DMS 273 (cell line): ENCODE data around the gene NR0B2.
"Not testable (repeated sequence)": the region's sequence is repeated elsewhere in the genome, so short reads cannot be mapped to it uniquely, and the experiment has no call there.

Experiments used
- DNase-seq: peaks from one replicate; lab custom pipeline; 2025; ENCODE audit not compliant: unreplicated experiment; lab: John Stamatoyannopoulos, UW

The NR0B2 gene, protein sequence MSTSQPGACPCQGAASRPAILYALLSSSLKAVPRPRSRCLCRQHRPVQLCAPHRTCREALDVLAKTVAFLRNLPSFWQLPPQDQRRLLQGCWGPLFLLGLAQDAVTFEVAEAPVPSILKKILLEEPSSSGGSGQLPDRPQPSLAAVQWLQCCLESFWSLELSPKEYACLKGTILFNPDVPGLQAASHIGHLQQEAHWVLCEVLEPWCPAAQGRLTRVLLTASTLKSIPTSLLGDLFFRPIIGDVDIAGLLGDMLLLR

GRCh38 chr1:26913754-26914619 lies at the start of gene NR0B2:
TSS of gene NR0B2 (minus strand) at chr1:26913975. CDS start at chr1:26913940, 35 bp downstream.
- DNase-seq: peak; percentile 73

GRCh38 chr1:26961826-26962225 lies 48.1 kb upstream of the NR0B2 start:
- DNase-seq: peak; percentile 37

DNA sequence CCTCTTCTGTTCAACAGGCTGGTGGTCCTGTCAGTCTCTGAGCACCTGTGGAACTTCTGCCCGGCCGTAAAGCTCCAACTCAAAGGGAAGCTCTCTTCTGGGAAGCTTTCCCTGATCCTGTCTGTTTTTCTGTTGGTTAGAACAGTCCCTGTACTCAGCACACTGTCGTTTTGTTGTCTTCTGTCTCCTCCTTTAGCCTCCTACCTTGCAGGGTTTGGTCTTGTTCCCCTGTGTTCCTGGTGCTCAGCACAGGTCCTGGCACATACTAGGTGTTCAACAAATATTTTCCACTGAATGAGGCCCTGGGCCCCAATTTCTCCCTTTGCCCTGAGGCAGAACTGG lies 46.8 kb upstream of the NR0B2 start:
- DNase-seq: no peak

GRCh38 chr1:26959722-26960624 lies 46.2 kb upstream of the NR0B2 start, which contains the start of gene KDF1:
TSS of gene KDF1 (minus strand) at chr1:26960468. CDS start at chr1:26952380, 8,088 bp downstream.
- no peak for DNase-seq

DNA sequence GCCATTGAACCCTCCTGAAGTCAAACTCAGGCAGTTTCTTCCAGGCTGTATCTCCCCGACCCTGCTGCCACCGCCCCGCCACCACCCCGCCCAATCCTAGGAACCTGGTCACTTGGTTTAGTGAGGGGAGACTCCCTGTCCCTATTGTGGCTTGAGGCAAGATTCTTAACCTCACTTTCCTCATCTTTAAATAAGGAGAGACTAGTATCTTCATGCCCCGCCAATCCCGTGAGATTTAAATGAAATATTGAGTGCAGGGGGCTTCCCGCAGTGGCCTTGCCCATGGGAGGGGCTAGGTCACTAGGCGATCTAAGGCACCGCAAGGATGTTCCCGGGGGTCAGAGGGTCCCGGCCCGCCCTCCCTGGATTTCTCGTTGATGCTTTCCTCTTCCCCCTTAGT lies 45.5 kb upstream of the NR0B2 start:
- no peak for DNase-seq

- no peak for DNase-seq
Measured at GRCh38 chr1:26957306-26957705, 43.5 kb upstream of the NR0B2 start.

DNA sequence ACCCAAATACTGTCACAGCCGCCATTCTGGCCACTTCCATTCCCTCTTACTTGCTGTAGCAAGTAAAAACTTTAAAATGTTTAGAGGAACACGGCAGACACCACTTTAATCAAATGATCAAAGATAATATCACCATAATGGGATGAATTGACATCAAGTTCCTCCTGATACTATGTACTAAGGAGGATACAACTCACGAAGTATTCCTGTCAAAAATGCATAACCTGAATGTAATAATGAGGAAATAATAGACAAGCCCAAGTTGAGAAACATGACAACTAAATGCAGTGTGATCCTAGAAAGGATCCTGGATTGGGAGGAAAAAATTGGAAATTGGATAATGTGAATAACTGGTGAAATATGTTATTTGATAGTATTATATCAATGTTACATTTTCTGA lies 42.5 kb upstream of the NR0B2 start:
- DNase-seq: no peak

DNA sequence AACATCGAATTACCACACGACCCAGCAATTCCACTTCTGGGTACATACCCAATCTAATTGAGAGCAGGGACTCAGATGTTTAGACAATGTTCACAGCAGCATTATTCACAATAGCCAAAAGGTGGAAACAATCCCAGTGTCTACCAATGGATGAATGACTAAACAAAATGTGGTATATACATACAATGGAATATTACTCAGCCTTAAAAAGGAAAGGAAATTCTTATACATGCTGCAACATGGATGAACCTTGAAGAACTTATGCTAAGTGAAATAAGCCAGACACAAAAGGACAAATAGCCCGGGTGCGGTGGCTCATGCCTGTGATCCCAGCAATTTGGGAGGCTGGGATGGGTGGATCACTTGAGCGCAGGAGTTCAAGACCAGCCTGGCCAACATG lies 39.6 kb upstream of the NR0B2 start:
- DNase-seq: no peak

DNA sequence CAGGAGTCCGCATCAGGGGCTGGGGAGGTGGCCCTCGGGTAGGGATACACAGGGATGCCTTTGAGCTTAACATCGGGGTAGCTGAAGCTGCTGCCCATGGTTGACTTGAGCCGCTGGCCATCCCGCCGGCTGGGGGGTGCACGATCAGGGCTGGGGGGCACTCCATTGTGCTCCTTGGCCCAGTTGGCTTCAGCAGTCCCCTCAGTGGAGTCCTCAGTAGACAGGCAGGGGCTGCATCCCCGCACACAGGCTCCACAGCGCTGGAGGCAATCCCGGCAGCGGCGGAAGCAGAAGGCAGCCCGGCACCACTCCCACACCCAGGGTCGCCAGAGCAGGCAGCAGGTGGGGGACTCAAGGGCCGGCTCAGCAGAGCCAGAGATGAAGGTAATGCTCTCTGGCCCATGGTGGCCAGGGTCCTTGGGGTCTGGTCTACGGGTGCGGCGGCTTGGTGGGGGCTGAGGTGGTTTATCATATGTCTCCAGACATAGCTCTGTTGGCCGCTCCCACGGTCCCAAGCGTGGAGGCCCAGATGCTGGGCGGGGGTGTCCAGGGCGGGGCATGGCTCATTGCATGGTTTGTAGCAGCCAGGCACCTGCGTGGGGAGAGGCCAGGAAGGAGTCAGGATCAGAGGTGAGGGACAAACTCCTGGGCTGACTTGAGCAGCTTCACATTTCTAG lies 38.2 kb upstream of the NR0B2 start:
- no peak for DNase-seq

GRCh38 chr1:26951216-26951615 lies 37.4 kb upstream of the NR0B2 start:
- DNase-seq: no peak

DNA sequence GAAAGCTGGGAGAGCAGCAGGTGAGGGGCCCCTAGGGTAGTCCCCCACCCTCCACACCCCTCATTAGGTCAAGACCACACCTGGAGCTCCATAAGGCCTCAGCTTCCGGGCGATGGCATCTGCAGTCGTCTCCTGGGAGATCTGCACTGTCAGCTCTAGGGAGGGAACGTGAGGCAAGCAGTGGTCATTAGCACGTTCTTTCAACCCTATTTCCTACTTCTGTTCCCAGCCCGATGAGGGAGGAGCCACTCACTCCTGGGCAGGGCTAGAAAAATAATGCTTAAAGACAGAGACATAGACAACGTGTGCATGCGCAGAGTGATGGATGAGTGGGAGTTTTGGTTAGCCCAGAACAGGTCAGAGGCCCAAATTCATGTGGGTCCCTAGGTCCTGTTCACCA lies 36.8 kb upstream of the NR0B2 start:
- DNase-seq: no peak

DNA sequence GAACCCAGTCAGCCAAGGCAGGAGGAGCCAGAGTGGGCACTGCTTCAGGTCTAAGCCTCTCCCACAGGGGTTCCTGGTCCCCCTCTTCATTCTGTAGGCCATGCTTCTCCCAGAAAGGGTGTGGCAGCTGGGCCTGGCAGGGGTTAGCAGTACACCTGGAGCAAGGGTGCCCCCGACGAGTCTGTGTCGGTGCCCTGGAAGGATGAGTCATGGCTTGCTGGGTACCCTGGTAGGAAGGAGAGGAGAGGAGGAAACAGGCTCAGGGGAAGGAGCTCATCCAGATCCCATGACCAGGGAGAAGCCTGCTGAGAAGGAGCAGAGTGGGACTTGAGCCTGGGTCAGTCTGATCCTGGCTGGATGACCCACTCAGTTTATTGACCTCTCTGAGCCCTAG lies 36.1 kb upstream of the NR0B2 start:
- DNase-seq: no peak

DNA sequence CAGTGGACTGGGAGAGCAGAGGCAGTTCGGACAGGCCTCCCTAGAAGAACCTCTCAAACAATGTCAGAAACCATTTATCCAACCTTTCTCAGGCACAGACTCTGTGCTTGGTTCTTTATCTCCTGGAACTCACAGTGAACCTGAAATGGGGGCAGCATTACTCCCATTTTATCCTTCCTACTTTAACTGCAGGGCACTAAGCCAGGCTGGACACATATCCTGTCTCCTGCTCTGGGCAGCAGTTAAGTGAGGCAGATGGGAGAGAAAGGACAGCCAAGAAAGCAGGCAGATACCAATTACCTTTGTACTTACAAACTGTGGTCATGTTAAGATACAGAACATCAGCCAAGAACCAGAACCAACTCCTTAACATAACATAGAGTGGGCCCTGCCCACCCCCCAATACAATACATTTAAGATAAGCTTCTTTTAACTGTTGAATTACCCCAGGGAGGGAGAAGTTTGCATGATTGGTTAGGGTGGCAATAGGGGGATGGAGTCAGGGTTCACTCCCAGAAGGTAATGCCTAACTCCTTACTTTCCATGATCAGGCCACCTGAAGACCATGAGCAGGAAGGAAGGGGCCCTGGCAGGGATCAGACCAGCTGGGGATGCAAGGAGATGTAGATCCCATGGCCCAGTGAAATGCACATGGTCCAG lies 35.6 kb upstream of the NR0B2 start:
- DNase-seq: no peak

DNA sequence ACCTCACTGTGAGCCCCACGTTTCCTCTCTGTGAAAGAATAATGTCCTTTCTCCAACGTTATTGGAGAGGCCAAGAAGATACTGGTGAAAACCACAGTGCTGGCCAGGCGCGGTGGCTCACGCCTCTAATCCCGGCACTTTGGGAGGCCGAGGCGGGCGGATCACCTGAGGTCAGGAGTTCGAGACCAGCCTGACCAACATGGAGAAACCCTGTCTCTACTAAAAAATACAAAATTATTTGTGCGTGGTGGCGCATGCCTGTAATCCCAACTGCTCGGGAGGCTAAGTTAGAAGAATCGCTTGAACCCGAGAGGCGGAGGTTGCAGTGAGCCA lies 34.9 kb upstream of the NR0B2 start:
- DNase-seq: not testable (repeated sequence)

DNA sequence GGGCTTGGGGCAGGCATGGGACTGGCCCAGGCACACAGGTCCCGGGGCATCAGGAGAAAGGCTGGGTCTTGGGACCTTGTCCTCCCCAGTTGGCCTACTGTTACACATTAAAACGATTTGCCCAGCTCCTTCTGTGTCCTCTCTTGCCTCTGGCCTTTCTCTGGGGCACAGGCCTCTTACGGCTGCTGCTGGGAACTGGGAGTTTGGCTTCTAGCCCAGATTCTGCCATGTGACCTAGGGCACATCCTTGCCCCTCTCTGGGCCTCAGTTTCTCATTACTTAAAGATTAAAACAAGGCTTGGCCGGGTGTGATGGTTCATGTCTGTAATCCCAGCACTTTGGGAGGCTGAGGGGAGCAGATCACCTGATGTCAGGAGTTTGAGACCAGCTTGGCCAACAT lies 32.5 kb upstream of the NR0B2 start:
- no peak for DNase-seq

DNA sequence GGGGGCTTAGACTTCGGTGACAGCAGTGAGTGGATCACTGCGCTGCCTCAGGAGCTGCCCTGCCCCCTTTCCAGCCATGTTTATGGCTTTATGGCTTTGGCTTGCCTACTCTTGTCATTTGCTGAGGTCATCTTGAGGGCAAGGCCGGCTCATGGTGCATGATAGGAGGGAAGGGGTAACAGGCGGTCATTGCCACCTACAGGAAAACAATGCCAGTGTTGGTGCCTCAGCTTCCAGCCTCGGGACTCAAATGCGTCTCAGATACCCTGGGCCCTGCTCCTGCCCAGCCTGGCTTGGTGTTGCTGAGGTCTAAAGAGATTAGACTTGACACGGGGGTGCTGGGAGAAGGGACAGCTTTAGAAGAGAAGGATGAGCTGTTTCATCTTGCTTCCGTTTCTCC lies 32.0 kb upstream of the NR0B2 start:
- no peak for DNase-seq

GRCh38 chr1:26945138-26945537 lies 31.4 kb upstream of the NR0B2 start:
- no peak for DNase-seq

GRCh38 chr1:26942656-26943055 lies 28.9 kb upstream of the NR0B2 start:
- DNase-seq: no peak

- DNase-seq: no peak
Measured at GRCh38 chr1:26941311-26941710, 27.5 kb upstream of the NR0B2 start.

- no peak for DNase-seq
Measured at GRCh38 chr1:26938659-26939025, 24.9 kb upstream of the NR0B2 start.
